Epithelial cell of prostate (primary cell): ENCODE measurements around the gene PIP5K1A.
"Not testable (repeated sequence)": the region's sequence is repeated elsewhere in the genome, so short reads cannot be mapped to it uniquely, and the experiment has no call there.

Experiments used
- DNase-seq: peaks from one replicate; pipeline ENCODE4 v3.0.0-alpha.2; 2011; ENCODE audit warnings: low read depth, low spot score
- H3K27ac ChIP-seq: fragments of 450-650 bp; 2 replicates; pipeline ENCODE4 v1.5.1; 2017; ENCODE audit warnings: mild to moderate bottlenecking

Gene PIP5K1A

GRCh38 chr1:151246786-151247185, 48.4 kb downstream of the PIP5K1A start:
- no peak for DNase-seq
- no peak overlapping the region for H3K27ac ChIP-seq

GRCh38 chr1:151251656-151252470, 53.5 kb downstream of the PIP5K1A start:
- DNase-seq: no peak
- no peak overlapping the region for H3K27ac ChIP-seq

GRCh38 chr1:151254217-151255213, 56.2 kb downstream of the PIP5K1A start, which contains the start of gene PSMD4:
Gene PSMD4 (plus strand): TSS chr1:151254734. CDS start chr1:151254783, 49 bp downstream.
- H3K27ac ChIP-seq: peak within 1 kb of the TSS; percentile 83

GRCh38 chr1:151255381-151255780, 57.0 kb downstream of the PIP5K1A start:
- peak overlapping the region; percentile 83 for H3K27ac ChIP-seq
- DNase-seq: no peak

More at GRCh38 chr1:151254217-151255213, 56.2 kb downstream of the PIP5K1A start, which contains the start of gene PSMD4:
- peak; percentile 76 for DNase-seq

GRCh38 chr1:151259351-151259750, 61.0 kb downstream of the PIP5K1A start:
- DNase-seq: no peak
- no peak overlapping the region for H3K27ac ChIP-seq

- no peak overlapping the region for H3K27ac ChIP-seq
- no peak for DNase-seq
These were observed 67.3 kb downstream of the PIP5K1A start for GRCh38 chr1:151265446-151266236.

GRCh38 chr1:151266315-151266714, 68.0 kb downstream of the PIP5K1A start:
- H3K27ac ChIP-seq: peak overlapping the region; percentile 83
- no peak for DNase-seq

- H3K27ac ChIP-seq: peak overlapping the region; percentile 83
- no peak for DNase-seq
These were observed 68.5 kb downstream of the PIP5K1A start for GRCh38 chr1:151266821-151267220.

- H3K27ac ChIP-seq: peak overlapping the region; percentile 83
These were observed 69.4 kb downstream of the PIP5K1A start for GRCh38 chr1:151267760-151268159.

GRCh38 chr1:151273924-151274466, 75.6 kb downstream of the PIP5K1A start:
- no peak for DNase-seq
- H3K27ac ChIP-seq: no peak overlapping the region

More at GRCh38 chr1:151267760-151268159, 69.4 kb downstream of the PIP5K1A start:
- peak; percentile 72 for DNase-seq

GRCh38 chr1:151275341-151275740, 77.0 kb downstream of the PIP5K1A start:
- not testable (repeated sequence) for H3K27ac ChIP-seq, DNase-seq

- no peak overlapping the region for H3K27ac ChIP-seq
- DNase-seq: no peak
These were observed 78.9 kb downstream of the PIP5K1A start for GRCh38 chr1:151277249-151277648.

GRCh38 chr1:151281225-151281968, 83.0 kb downstream of the PIP5K1A start:
- peak; percentile 90 for DNase-seq
- peak overlapping the region; percentile 98 for H3K27ac ChIP-seq

GRCh38 chr1:151281969-151282882, 83.9 kb downstream of the PIP5K1A start, which contains the start of gene ZNF687:
Gene ZNF687 (plus strand): TSS chr1:151282299. CDS start chr1:151286292, 3,993 bp downstream.
- peak; percentile 100 for DNase-seq

GRCh38 chr1:151282883-151283725, 84.8 kb downstream of the PIP5K1A start:
- peak overlapping the region; percentile 98 for H3K27ac ChIP-seq
- DNase-seq: no peak

More at GRCh38 chr1:151281969-151282882, 83.9 kb downstream of the PIP5K1A start, which contains the start of gene ZNF687:
- H3K27ac ChIP-seq: peak within 1 kb of the TSS; percentile 98

GRCh38 chr1:151284013-151284577, 85.7 kb downstream of the PIP5K1A start:
- H3K27ac ChIP-seq: no peak overlapping the region

More at GRCh38 chr1:151284013-151284577, 85.7 kb downstream of the PIP5K1A start:
- DNase-seq: no peak
